GM12878 (cell line): ENCODE results near the gene TMEM88. TPM values are rescaled to one million over a fixed set of nuclear protein-coding genes. Genes with fewer than 3 reads are reported as not detected.

Source experiments
- BRCA1 ChIP-seq: IDR thresholded peaks from 2 replicates; pipeline ENCODE4 v1.6.1; 2011; ENCODE audit warnings: low read depth, low read length, improper control_type of control experiment
- CBFB ChIP-seq: IDR thresholded peaks from 2 replicates; pipeline ENCODE4 v1.6.1; 2016; ENCODE audit warnings: antibody characterized with exemption, low read depth
- CEBPZ ChIP-seq: fragments of 150-350 bp; IDR thresholded peaks from 2 replicates; pipeline ENCODE4 v1.6.1; 2016; ENCODE audit warnings: low read depth, low read length
- CREM ChIP-seq: IDR thresholded peaks from 2 replicates; pipeline ENCODE4 v1.6.1; 2014; ENCODE audit warnings: antibody characterized with exemption, low read depth
- E2F8 ChIP-seq: fragments of 450-650 bp; IDR thresholded peaks from 2 replicates; pipeline ENCODE4 v1.6.1; 2018; ENCODE audit warnings: mild to moderate bottlenecking, low read depth, moderate library complexity; ENCODE audit not compliant: partially characterized antibody
- EP300 ChIP-seq, 2 experiments: fragments of 150-350 bp in 1 of 2; IDR thresholded peaks; 2 replicates each; pipeline ENCODE4 v1.6.1; 2011 to 2012; ENCODE audit warnings: low read depth in 2 of 2, low read length in 2 of 2, borderline replicate concordance in 1 of 2, improper control_type of control experiment in 1 of 2, inconsistent platforms in 1 of 2; ENCODE audit not compliant: control insufficient read depth in 1 of 2
- ESRRA ChIP-seq: IDR thresholded peaks from 2 replicates; pipeline ENCODE4 v1.6.1; 2012; ENCODE audit warnings: mild to moderate bottlenecking, low read length, improper control_type of control experiment
- EZH2 ChIP-seq: IDR thresholded peaks from 2 replicates; pipeline ENCODE4 v1.6.1; 2012; ENCODE audit warnings: low read depth, mild to moderate bottlenecking, control low read depth, inconsistent platforms, low read length, borderline replicate concordance; ENCODE audit not compliant: control insufficient read depth
- FOXM1 ChIP-seq: IDR thresholded peaks from 2 replicates; pipeline ENCODE4 v1.6.1; 2012; ENCODE audit warnings: low read depth, mild to moderate bottlenecking, inconsistent platforms, low read length, moderate library complexity
- JUND ChIP-seq: IDR thresholded peaks from 2 replicates; pipeline ENCODE4 v1.6.1; 2012; ENCODE audit warnings: low read depth, mild to moderate bottlenecking, low read length, improper control_type of control experiment, moderate library complexity
- KLF5 ChIP-seq: fragments of 450-650 bp; IDR thresholded peaks from 2 replicates; pipeline ENCODE4 v1.6.1; 2014; ENCODE audit warnings: mild to moderate bottlenecking; ENCODE audit not compliant: partially characterized antibody
- MEF2A ChIP-seq: IDR thresholded peaks from 2 replicates; pipeline ENCODE4 v1.6.1; 2011; ENCODE audit warnings: low read depth, mild to moderate bottlenecking, low read length, moderate library complexity; ENCODE audit not compliant: insufficient read depth
- NBN ChIP-seq: fragments of 450-650 bp; IDR thresholded peaks from 2 replicates; pipeline ENCODE4 v1.6.1; 2016
- NFYA ChIP-seq: IDR thresholded peaks from 2 replicates; pipeline ENCODE4 v1.6.1; 2011; ENCODE audit warnings: low read depth, mild to moderate bottlenecking, low read length, improper control_type of control experiment, borderline replicate concordance
- PBX3 ChIP-seq: IDR thresholded peaks from 2 replicates; pipeline ENCODE4 v1.6.1; 2011; ENCODE audit warnings: mild to moderate bottlenecking, low read depth, low read length, moderate library complexity; ENCODE audit not compliant: insufficient replicate concordance
- RB1 ChIP-seq: fragments of 450-650 bp; formaldehyde crosslinking; IDR thresholded peaks from 2 replicates; pipeline ENCODE4 v1.6.1; 2017; ENCODE audit warnings: mild to moderate bottlenecking, borderline replicate concordance
- SPI1 ChIP-seq: IDR thresholded peaks from 2 replicates; pipeline ENCODE4 v1.6.1; 2011; ENCODE audit warnings: low read depth, mild to moderate bottlenecking, low read length, moderate library complexity, borderline replicate concordance; ENCODE audit not compliant: insufficient read depth
- SRF ChIP-seq, 2 experiments: IDR thresholded peaks; 2 replicates each; pipeline ENCODE4 v1.6.1; 2011; ENCODE audit warnings: low read depth in 2 of 2, low read length in 2 of 2, mild to moderate bottlenecking in 1 of 2, moderate library complexity in 1 of 2
- STAT1 ChIP-seq: fragments of 450-650 bp; conservative IDR thresholded peaks from 2 replicates; pipeline ENCODE4 v1.6.1; 2014; ENCODE audit warnings: antibody characterized with exemption, mild to moderate bottlenecking
- TARDBP ChIP-seq: IDR thresholded peaks from 2 replicates; pipeline ENCODE4 v1.6.1; 2016; ENCODE audit warnings: borderline replicate concordance
- ZNF217 ChIP-seq: fragments of 450-650 bp; IDR thresholded peaks from 2 replicates; pipeline ENCODE4 v1.6.1; 2017; ENCODE audit warnings: antibody characterized with exemption, mild to moderate bottlenecking
- ZNF24 ChIP-seq: fragments of 450-650 bp; IDR thresholded peaks from 2 replicates; pipeline ENCODE4 v1.6.1; 2017; ENCODE audit warnings: antibody characterized with exemption, mild to moderate bottlenecking
- ZNF622 ChIP-seq: fragments of 450-650 bp; IDR thresholded peaks from 2 replicates; pipeline ENCODE4 v1.6.1; 2017; ENCODE audit warnings: mild to moderate bottlenecking, inconsistent platforms
- polyA plus RNA-seq, 11 experiments: library from polyadenylated mRNA; depleted of rRNA in 4 of 11; unstranded in 6 of 11; stranded (reverse) in 5 of 11; fragments of >200 nt; fragmentation: Nextera tagmentation in 4 of 11; fragmentation: Illumina TruSeq in 1 of 11; extraction: Ambion mirVana in 4 of 11; extraction: Trizol in 1 of 11; gene quantifications; 1 replicate in 1 of 11; 2 replicates in 10 of 11; pipeline versions ENCODE4 v1.2.1 to v1.2.3, GENCODE V29; 2011 to 2016; ENCODE audit warnings: inconsistent platforms in 2 of 11, missing spikeins in 2 of 11, low read depth in 1 of 11
- total RNA-seq, 4 experiments: library from RNA; depleted of rRNA in 3 of 4; stranded (reverse); fragments of >200 nt in 3 of 4; fragmentation: Illumina TruSeq in 1 of 4; extraction: Trizol in 1 of 4; gene quantifications; 2 replicates each; pipeline versions ENCODE4 v1.2.1 to v1.2.3, GENCODE V29; 2013 to 2021

Gene TMEM88
- total and polyA plus RNA-seq, 10 of the 15 experiments (the other 5 are each of a cell fraction or from before 2014, with no cell fraction given) = 0.21 to 2.2 (median 0.62) TPM; not detected in 5

GRCh38 chr17:7856811-7857712 lies 2.2 kb downstream of the TMEM88 start, which contains the start of gene NAA38 (continued):
- TF ChIP-seq CEBPZ (no peak), E2F8 (no peak), STAT1 (peak; percentile 54), CREM (peak; percentile 65; the same call in 1 of the 2 replicates), KLF5 (no peak), CBFB (peak; percentile 98), ZNF217 (no peak), PBX3 (no peak), ZNF24 (no peak), NBN (peak; percentile 86), EZH2 (no peak), RB1 (no peak; the same call in 1 of the 2 replicates), SPI1 (peak; percentile 19; the same call in 1 of the 2 replicates), ZNF622 (no peak), TARDBP (peak; percentile 52; the same call in 1 of the 2 replicates), EP300 (IDR thresholded peaks at IDR 0.05; ENCODE audit: borderline replicate concordance in 1 of 2, control insufficient read depth in 1 of 2, low read depth in 2 of 2, low read length in 2 of 2) (no peak), MEF2A (no peak), SRF (IDR thresholded peaks at IDR 0.05; ENCODE audit: low read depth in 2 of 2, low read length in 2 of 2) (0 out of 4 replicates have a peak, but pooled peaks of 1 of the 2 experiments have one; percentile 0), ESRRA (no peak), NFYA (no peak), JUND (no peak), FOXM1 (no peak; the same call in 1 of the 2 replicates), BRCA1 (peak; percentile 97)
